Astrocyte (in vitro differentiated cells and primary cell): Measurements from ENCODE around the gene BCAS1. TPM values are rescaled to one million over a fixed set of nuclear protein-coding genes. Genes with fewer than 3 reads are reported as not detected.

ENCODE experiments used
- DNase-seq: peaks from one replicate; pipeline ENCODE4 v3.0.0-alpha.2; 2010; ENCODE audit warnings: low read depth
- FAIRE-seq: peaks from 2 replicates; lab custom pipeline; 2011; peaks lifted over from hg19 to GRCh38; lab: Jason Lieb, UNC
- H2AFZ ChIP-seq: 2 replicates; pipeline ENCODE4 v1.6.0; 2012; ENCODE audit warnings: low read depth, low read length, inconsistent platforms
- H3K27ac ChIP-seq: 2 replicates; pipeline ENCODE4 v1.5.1; 2011; ENCODE audit warnings: low read depth, low read length, inconsistent platforms
- H3K27me3 ChIP-seq: 2 replicates; pipeline ENCODE4 v1.6.0; 2011; ENCODE audit warnings: low read length, inconsistent platforms; ENCODE audit not compliant: insufficient read depth
- H3K36me3 ChIP-seq: 2 replicates; pipeline ENCODE4 v1.5.1; 2011; ENCODE audit warnings: low read length, inconsistent platforms; ENCODE audit not compliant: insufficient read depth
- H3K4me1 ChIP-seq: 2 replicates; pipeline ENCODE4 v1.5.1; 2011; ENCODE audit warnings: low read length, inconsistent platforms; ENCODE audit not compliant: insufficient read depth
- H3K4me2 ChIP-seq: 2 replicates; pipeline ENCODE4 v1.6.0; 2012; ENCODE audit warnings: low read length, inconsistent platforms
- H3K4me3 ChIP-seq: 2 replicates; pipeline ENCODE4 v1.5.1; 2011; ENCODE audit warnings: low read depth, mild to moderate bottlenecking, low read length, inconsistent platforms; ENCODE audit not compliant: insufficient read depth
- H3K79me2 ChIP-seq: 2 replicates; pipeline ENCODE4 v1.6.0; 2012; ENCODE audit warnings: mild to moderate bottlenecking, low read length, inconsistent platforms; ENCODE audit not compliant: insufficient read depth
- H3K9ac ChIP-seq: 2 replicates; pipeline ENCODE4 v1.6.0; 2012; ENCODE audit warnings: mild to moderate bottlenecking, low read length, inconsistent platforms
- H3K9me3 ChIP-seq: 2 replicates; pipeline ENCODE4 v1.5.1; 2012; ENCODE audit warnings: low read depth, mild to moderate bottlenecking, low read length, inconsistent platforms; ENCODE audit not compliant: insufficient read depth
- H4K20me1 ChIP-seq: 2 replicates; pipeline ENCODE4 v1.6.0; 2012; ENCODE audit warnings: low read length, inconsistent platforms; ENCODE audit not compliant: insufficient read depth
- H3K27ac Mint-ChIP-seq: one replicate; pipeline ENCODE4 v1.8.0; 2021; ENCODE audit warnings: mild to moderate bottlenecking, mixed read lengths; ENCODE audit not compliant: unreplicated experiment
- H3K27me3 Mint-ChIP-seq: one replicate; pipeline ENCODE4 v1.8.0; 2021; ENCODE audit warnings: low read depth, mixed read lengths; ENCODE audit not compliant: unreplicated experiment
- H3K36me3 Mint-ChIP-seq: one replicate; pipeline ENCODE4 v1.8.0; 2021; ENCODE audit warnings: low read depth, mixed read lengths; ENCODE audit not compliant: unreplicated experiment
- H3K4me1 Mint-ChIP-seq: one replicate; pipeline ENCODE4 v1.8.0; 2021; ENCODE audit warnings: low read depth, mixed read lengths; ENCODE audit not compliant: unreplicated experiment
- H3K4me3 Mint-ChIP-seq: one replicate; pipeline ENCODE4 v1.8.0; 2021; ENCODE audit warnings: mild to moderate bottlenecking, moderate library complexity, mixed read lengths; ENCODE audit not compliant: unreplicated experiment
- H3K9me3 Mint-ChIP-seq: one replicate; pipeline ENCODE4 v1.8.0; 2021; ENCODE audit warnings: mild to moderate bottlenecking, mixed read lengths; ENCODE audit not compliant: unreplicated experiment
- CTCF ChIP-seq: IDR thresholded peaks from 2 replicates; pipeline ENCODE4 v1.5.1; 2011; ENCODE audit warnings: low read depth, mild to moderate bottlenecking, inconsistent platforms, low read length, moderate library complexity; ENCODE audit not compliant: insufficient read depth
- EZH2 ChIP-seq: IDR thresholded peaks from 2 replicates; pipeline ENCODE4 v1.6.1; 2012; ENCODE audit warnings: mild to moderate bottlenecking, low read length, inconsistent platforms; ENCODE audit not compliant: insufficient read depth
- total RNA-seq: library from RNA; stranded (reverse); gene quantifications from 2 replicates; pipeline ENCODE4 v1.2.1, GENCODE V29; 2021

Gene BCAS1
- total RNA-seq, 1 donor from 2014 or later: not detected

- no peak overlapping the region for H2AFZ ChIP-seq
- FAIRE-seq (no peak), DNase-seq (no peak)
- H3K27me3 ChIP-seq: no peaks in the 10 kb centered on the region
- H3K36me3 Mint-ChIP-seq: no peaks in the 10 kb centered on the region
- H3K79me2 ChIP-seq: no peaks in the 10 kb centered on the region
- H3K9ac ChIP-seq: no peak overlapping the region
- no peak overlapping the region for H3K4me3 Mint-ChIP-seq
- H3K9me3 Mint-ChIP-seq: no peaks in the 10 kb centered on the region
- no peaks in the 10 kb centered on the region for H3K9me3 ChIP-seq
- H3K27ac ChIP-seq: no peak overlapping the region
- peaks cover 6% of the 10 kb centered on the region for H3K4me1 ChIP-seq
- H3K36me3 ChIP-seq: no peaks in the 10 kb centered on the region
- H3K4me1 Mint-ChIP-seq: peaks cover 3% of the 10 kb centered on the region
- no peaks in the 10 kb centered on the region for H3K27me3 Mint-ChIP-seq
- no peak for TF ChIP-seq CTCF
- TF ChIP-seq EZH2: no peak
- H3K27ac Mint-ChIP-seq: no peak overlapping the region
- no peaks in the 10 kb centered on the region for H4K20me1 ChIP-seq
- no peak overlapping the region for H3K4me2 ChIP-seq
- H3K4me3 ChIP-seq: no peak overlapping the region
Observed at GRCh38 chr20:53964501-53965253, 105.7 kb downstream of the BCAS1 start.

GRCh38 chr20:53964067-53964466 lies 106.3 kb downstream of the BCAS1 start:
- H3K27ac ChIP-seq: no peak overlapping the region
- Mint-ChIP-seq H3K27ac (no peak overlapping the region), H3K4me1 (peaks cover 3% of the 10 kb centered on the region), H3K27me3 (no peaks in the 10 kb centered on the region), H3K9me3 (no peaks in the 10 kb centered on the region), H3K4me3 (no peak overlapping the region), H3K36me3 (no peaks in the 10 kb centered on the region)
- FAIRE-seq: no peak
- no peaks in the 10 kb centered on the region for H3K36me3 ChIP-seq
- H3K4me3 ChIP-seq: no peak overlapping the region
- no peaks in the 10 kb centered on the region for H4K20me1 ChIP-seq
- no peak for DNase-seq
- peaks cover 6% of the 10 kb centered on the region for H3K4me1 ChIP-seq
- H3K79me2 ChIP-seq: no peaks in the 10 kb centered on the region
- H2AFZ ChIP-seq: no peak overlapping the region
- H3K27me3 ChIP-seq: no peaks in the 10 kb centered on the region
- TF ChIP-seq CTCF (no peak), EZH2 (no peak)
- H3K9ac ChIP-seq: no peak overlapping the region
- H3K4me2 ChIP-seq: no peak overlapping the region
- H3K9me3 ChIP-seq: no peaks in the 10 kb centered on the region

- peaks cover 3% of the 10 kb centered on the region for H3K4me1 Mint-ChIP-seq
- no peak overlapping the region for H3K9ac ChIP-seq
- H3K9me3 ChIP-seq: no peaks in the 10 kb centered on the region
- DNase-seq (no peak), FAIRE-seq (no peak)
- no peaks in the 10 kb centered on the region for H4K20me1 ChIP-seq
- peaks cover 6% of the 10 kb centered on the region for H3K4me1 ChIP-seq
- no peaks in the 10 kb centered on the region for H3K27me3 ChIP-seq
- H3K9me3 Mint-ChIP-seq: no peaks in the 10 kb centered on the region
- no peaks in the 10 kb centered on the region for H3K79me2 ChIP-seq
- no peak overlapping the region for H3K4me2 ChIP-seq
- no peaks in the 10 kb centered on the region for H3K36me3 Mint-ChIP-seq
- no peak overlapping the region for H3K27ac ChIP-seq
- H3K36me3 ChIP-seq: no peaks in the 10 kb centered on the region
- H3K27me3 Mint-ChIP-seq: no peaks in the 10 kb centered on the region
- H3K4me3 ChIP-seq: no peak overlapping the region
- H3K4me3 Mint-ChIP-seq: no peak overlapping the region
- TF ChIP-seq EZH2 (no peak), CTCF (no peak)
- no peak overlapping the region for H3K27ac Mint-ChIP-seq
- H2AFZ ChIP-seq: no peak overlapping the region
Observed at GRCh38 chr20:53963635-53964034, 106.8 kb downstream of the BCAS1 start.
